Measurements from ENCODE around the gene LITAFD.
"Not testable (repeated sequence)": the region's sequence is repeated elsewhere in the genome, so short reads cannot be mapped to it uniquely, and the experiment has no call there.

The LITAFD gene

GRCh38 chr16:8899709-8900317, 17.7 kb downstream of the LITAFD start:
- no peak for DNase-seq

GRCh38 chr16:8900343-8900742, 18.2 kb downstream of the LITAFD start:
- no peak for DNase-seq

GRCh38 chr16:8901320-8901861, 19.2 kb downstream of the LITAFD start:
- DNase-seq = no peak

- DNase-seq = no peak
These were observed 20.9 kb downstream of the LITAFD start for GRCh38 chr16:8903004-8903403.

GRCh38 chr16:8904018-8904430, 21.9 kb downstream of the LITAFD start:
- no peak for DNase-seq

- DNase-seq = peak; percentile 14
These were observed 23.1 kb downstream of the LITAFD start for GRCh38 chr16:8905168-8905762.

GRCh38 chr16:8905795-8906591, 23.8 kb downstream of the LITAFD start:
- no peak for DNase-seq

- no peak for DNase-seq
These were observed 24.9 kb downstream of the LITAFD start for GRCh38 chr16:8907096-8907495.

GRCh38 chr16:8908810-8909468, 26.8 kb downstream of the LITAFD start:
- DNase-seq = no peak

- no peak for DNase-seq
These were observed 28.7 kb downstream of the LITAFD start for GRCh38 chr16:8910811-8911210.

GRCh38 chr16:8912793-8913192, 30.6 kb downstream of the LITAFD start:
- DNase-seq = no peak

GRCh38 chr16:8914098-8914497, 31.9 kb downstream of the LITAFD start:
- DNase-seq = no peak

GRCh38 chr16:8915722-8916301, 33.7 kb downstream of the LITAFD start:
- no peak for DNase-seq

- no peak for DNase-seq
These were observed 34.5 kb downstream of the LITAFD start for GRCh38 chr16:8916541-8917225.

GRCh38 chr16:8917336-8917735, 35.2 kb downstream of the LITAFD start:
- not testable (repeated sequence) for DNase-seq

- DNase-seq = no peak
These were observed 37.2 kb downstream of the LITAFD start for GRCh38 chr16:8919089-8919933.

GRCh38 chr16:8919934-8920462, 37.8 kb downstream of the LITAFD start:
- DNase-seq = no peak

GRCh38 chr16:8920645-8921346, 38.6 kb downstream of the LITAFD start:
- no peak for DNase-seq

- DNase-seq = no peak
These were observed 39.3 kb downstream of the LITAFD start for GRCh38 chr16:8921347-8921984.

GRCh38 chr16:8923199-8923598, 41.0 kb downstream of the LITAFD start:
- no peak for DNase-seq

Data from stimulated activated CD4-positive, alpha-beta T cell treated with anti-CD3 and anti-CD28 coated beads, Interleukin-4, amount 100 ng/mL, for 24 hours (primary cell).